H1 (cell line): ENCODE data around the gene EDN1. TPM values are rescaled to one million over a fixed set of nuclear protein-coding genes. Genes with fewer than 3 reads are reported as not detected.

Experiments
- CTCF ChIA-PET: fragments of 300-600 bp; sonication (Branson Sonifier 250); formaldehyde crosslinking; loops from one replicate; lab custom pipeline; 2021; ENCODE audit not compliant: partially characterized antibody; lab: Charles Lee
- POLR2A ChIA-PET: fragments of 300-600 bp; sonication (Branson Sonifier 250); formaldehyde crosslinking; loops from one replicate; lab custom pipeline; 2021; ENCODE audit warnings: inconsistent platforms; ENCODE audit not compliant: partially characterized antibody; lab: Charles Lee
- DNase-seq, 2 experiments: peaks; one replicate each; pipeline versions ENCODE4 v3.0.0 to v3.0.0-alpha.2; 2010 to 2022; ENCODE audit warnings: low spot score in 2 of 2, low read depth in 1 of 2, mixed read lengths in 1 of 2
- FAIRE-seq: peaks from 2 replicates; lab custom pipeline; 2011; peaks lifted over from hg19 to GRCh38; lab: Jason Lieb, UNC
- H2AFZ ChIP-seq: 2 replicates; pipeline ENCODE4 v1.8.1; 2012; ENCODE audit warnings: low read length, inconsistent platforms
- H2AK5ac ChIP-seq: 2 replicates; pipeline ENCODE4 v1.6.1; 2013; ENCODE audit warnings: low read depth, low read length
- H2BK120ac ChIP-seq: replicated peaks from 2 replicates; pipeline ENCODE3; 2013; ENCODE audit warnings: low read depth, low read length, inconsistent platforms
- H2BK12ac ChIP-seq: 2 replicates; pipeline ENCODE4 v1.6.1; 2013; ENCODE audit warnings: low read depth, low read length
- H2BK15ac ChIP-seq: 2 replicates; pipeline ENCODE4 v1.6.1; 2013; ENCODE audit warnings: low read length
- H2BK20ac ChIP-seq: 2 replicates; pipeline ENCODE4 v1.6.1; 2013; ENCODE audit warnings: low read length
- H2BK5ac ChIP-seq: 2 replicates; pipeline ENCODE4 v1.6.1; 2013; ENCODE audit warnings: low read depth, low read length
- H3K14ac ChIP-seq: 2 replicates; pipeline ENCODE4 v1.6.1; 2013; ENCODE audit warnings: inconsistent platforms; ENCODE audit not compliant: insufficient read length
- H3K18ac ChIP-seq: 2 replicates; pipeline ENCODE4 v1.6.1; 2013; ENCODE audit warnings: low read length; ENCODE audit errors: extremely low read depth
- H3K23ac ChIP-seq: 2 replicates; pipeline ENCODE4 v1.6.1; 2013; ENCODE audit warnings: inconsistent platforms; ENCODE audit not compliant: insufficient read length
- H3K23me2 ChIP-seq: 2 replicates; pipeline ENCODE4 v1.6.1; 2013; ENCODE audit warnings: low read depth, low read length
- H3K27ac ChIP-seq: 2 replicates; pipeline ENCODE4 v1.6.1; 2011; ENCODE audit warnings: low read depth, low read length, inconsistent platforms
- H3K27me3 ChIP-seq, 4 experiments: replicated peaks in 1 of 4; 1 replicate in 1 of 4; 2 replicates in 3 of 4; pipeline versions ENCODE4 v1.6.1 to v1.8.1; 2011 to 2013; ENCODE audit warnings: low read length in 3 of 4, mild to moderate bottlenecking in 3 of 4, inconsistent platforms in 2 of 4, mixed read lengths in 2 of 4, moderate library complexity in 1 of 4; ENCODE audit not compliant: control insufficient read depth in 3 of 4, insufficient read depth in 3 of 4; ENCODE audit errors: extremely low read depth in 1 of 4
- H3K36me3 ChIP-seq, 4 experiments: 2 replicates each; pipeline versions ENCODE4 v1.6.1 to v1.8.1; 2011 to 2013; ENCODE audit warnings: mild to moderate bottlenecking in 4 of 4, low read length in 3 of 4, moderate library complexity in 2 of 4, control low read depth in 1 of 4, inconsistent platforms in 1 of 4; ENCODE audit not compliant: insufficient read depth in 4 of 4, control insufficient read depth in 2 of 4
- H3K4ac ChIP-seq: replicated peaks from 2 replicates; pipeline ENCODE3; 2013; ENCODE audit warnings: low read length, low read depth, mixed read lengths, inconsistent platforms; ENCODE audit not compliant: insufficient read length
- H3K4me1 ChIP-seq, 4 experiments: replicated peaks in 1 of 4; 1 replicate in 1 of 4; 2 replicates in 3 of 4; pipeline versions ENCODE4 v1.6.1 to v1.8.1; 2011 to 2013; ENCODE audit warnings: low read length in 3 of 4, inconsistent platforms in 2 of 4, mixed read lengths in 1 of 4; ENCODE audit not compliant: insufficient read depth in 4 of 4, control insufficient read depth in 3 of 4
- H3K4me2 ChIP-seq, 2 experiments: 2 replicates each; pipeline versions ENCODE4 v1.6.1 to v1.8.1; 2011 to 2013; ENCODE audit warnings: low read depth in 2 of 2, low read length in 2 of 2, control low read depth in 1 of 2, inconsistent platforms in 1 of 2, mild to moderate bottlenecking in 1 of 2; ENCODE audit not compliant: insufficient read depth in 1 of 2
- H3K4me3 ChIP-seq, 4 experiments: fragments of 200-600, 300-600 bp in 1 of 4; sonication (generic), shearing (Covaris generic), sonication (Bioruptor Twin) in 1 of 4; 2 replicates each; pipeline versions ENCODE4 v1.5.1 to v1.8.1; 2011 to 2016; ENCODE audit warnings: low read length in 4 of 4, low read depth in 3 of 4, control low read depth in 2 of 4, inconsistent platforms in 2 of 4, mild to moderate bottlenecking in 2 of 4, mixed read lengths in 1 of 4, moderate library complexity in 1 of 4; ENCODE audit not compliant: insufficient read depth in 2 of 4; ENCODE audit errors: extremely low read depth in 1 of 4
- H3K56ac ChIP-seq: replicated peaks from 2 replicates; pipeline ENCODE3; 2013; ENCODE audit warnings: low read depth, mild to moderate bottlenecking, mixed read lengths, low read length, inconsistent platforms; ENCODE audit not compliant: insufficient read length
- H3K79me1 ChIP-seq: 2 replicates; pipeline ENCODE4 v1.6.1; 2013; ENCODE audit warnings: low read depth, low read length, control low read depth
- H3K79me2 ChIP-seq, 2 experiments: 2 replicates each; pipeline versions ENCODE4 v1.6.1 to v1.8.1; 2012 to 2013; ENCODE audit warnings: low read length in 2 of 2, mild to moderate bottlenecking in 2 of 2, inconsistent platforms in 1 of 2; ENCODE audit not compliant: insufficient read depth in 2 of 2, control insufficient read depth in 1 of 2
- H3K9ac ChIP-seq, 4 experiments: replicated peaks in 1 of 4; 1 replicate in 1 of 4; 2 replicates in 3 of 4; pipeline versions ENCODE4 v1.6.1 to v1.8.1; 2011 to 2013; ENCODE audit warnings: low read depth in 3 of 4, low read length in 3 of 4, control low read depth in 2 of 4, mild to moderate bottlenecking in 2 of 4, moderate library complexity in 2 of 4, inconsistent platforms in 1 of 4; ENCODE audit errors: extremely low read depth in 1 of 4
- H3K9me3 ChIP-seq, 2 experiments: 2 replicates each; pipeline versions ENCODE4 v1.6.1 to v1.8.1; 2012 to 2013; ENCODE audit warnings: mild to moderate bottlenecking in 2 of 2, moderate library complexity in 2 of 2, control low read depth in 1 of 2, inconsistent platforms in 1 of 2, low read depth in 1 of 2, low read length in 1 of 2, mixed read lengths in 1 of 2; ENCODE audit not compliant: insufficient read depth in 2 of 2
- H4K20me1 ChIP-seq, 2 experiments: replicated peaks in 1 of 2; 2 replicates each; pipeline versions ENCODE3 to v1.8.1; 2011 to 2013; ENCODE audit warnings: inconsistent platforms in 2 of 2, low read length in 2 of 2, mild to moderate bottlenecking in 1 of 2; ENCODE audit not compliant: insufficient read depth in 2 of 2, control insufficient read depth in 1 of 2
- H4K5ac ChIP-seq: 2 replicates; pipeline ENCODE4 v1.6.1; 2013; ENCODE audit warnings: low read length, low read depth, mixed read lengths, inconsistent platforms; ENCODE audit not compliant: insufficient read length
- H4K8ac ChIP-seq: 2 replicates; pipeline ENCODE4 v1.8.0; 2013; ENCODE audit warnings: mild to moderate bottlenecking, moderate library complexity, low read length, inconsistent platforms; ENCODE audit not compliant: insufficient read depth; ENCODE audit errors: extremely low read depth
- H4K91ac ChIP-seq: replicated peaks from 2 replicates; pipeline ENCODE3; 2013; ENCODE audit warnings: low read length, mixed read lengths, inconsistent platforms; ENCODE audit not compliant: insufficient read length
- SP1 ChIP-seq: IDR thresholded peaks from 2 replicates; pipeline ENCODE4 v1.6.1; 2011; ENCODE audit warnings: low read depth, low read length
- WGBS, 2 experiments: shearing (Covaris generic) in 1 of 2; methylation state at CpG; one replicate each; pipeline versions ENCODE4 v1.1.6 to v1.1.7; 2013 to 2015; ENCODE audit warnings: low lambda C conversion rate in 2 of 2, mixed read lengths in 2 of 2, inconsistent platforms in 1 of 2, low coverage in 1 of 2, missing lambda C conversion rate in 1 of 2; ENCODE audit not compliant: insufficient replicate concordance in 2 of 2, insufficient coverage in 1 of 2, insufficient read length in 1 of 2; ENCODE audit errors: extremely low coverage in 1 of 2, missing lambda C conversion rate in 1 of 2; 5-methylcytosine and 5-hydroxymethylcytosine counted together
- polyA plus RNA-seq, 7 experiments: library from polyadenylated mRNA; depleted of rRNA in 3 of 7; stranded (reverse) in 5 of 7; unstranded in 2 of 7; fragments of >200 nt in 5 of 7; fragments of 200-250 nt in 2 of 7; gene quantifications; 1 replicate in 5 of 7; 2 replicates in 1 of 7; 4 replicates in 1 of 7; pipeline versions ENCODE4 v1.2.1 to v1.2.3, GENCODE V29; 2011 to 2013; ENCODE audit warnings: missing spikeins in 2 of 7, mixed read lengths in 2 of 7
- total RNA-seq: library from RNA; stranded (reverse); fragmentation: NEBNext Ultra II Directional; extraction: Animal tissue kit (Norgen Biotek cat#: 25700); gene quantifications from 2 replicates; pipeline ENCODE4 v1.2.1, GENCODE V29; 2021

The EDN1 gene
- total and polyA plus RNA-seq, 2 of the 8 experiments (the other 6 are each of a cell fraction or from before 2014, with no cell fraction given) = 0.23 to 1.1 TPM

DNA sequence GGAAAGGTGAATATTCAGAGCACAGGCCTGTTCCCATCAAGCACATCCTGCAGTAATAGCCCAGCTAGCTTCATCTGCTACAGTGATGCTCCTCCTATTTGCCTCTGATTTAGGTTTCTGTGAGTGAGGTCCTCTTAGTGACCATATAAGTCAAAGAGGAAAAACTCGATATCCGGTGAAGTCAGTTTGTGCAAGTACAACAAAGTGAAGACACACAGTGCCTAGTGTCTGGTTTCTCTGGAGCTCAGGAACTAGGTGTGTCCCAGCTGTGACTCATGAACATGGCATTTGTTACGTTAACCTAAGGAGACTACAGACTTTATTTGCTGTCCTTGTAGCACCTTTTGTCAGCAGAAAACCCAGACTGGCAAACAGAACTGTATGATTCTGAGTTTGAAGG is 33.9 kb downstream of the EDN1 start:
- H3K9me3 ChIP-seq = peaks cover 0 to under 1% of the 10 kb centered on the region in 2 experiments; a peak in 2 of 4 replicates
- TF ChIP-seq SP1 = no peak
- FAIRE-seq (no peak), DNase-seq (no peak)
- H3K4ac ChIP-seq = no peak overlapping the region
- no peak overlapping the region for H2AK5ac ChIP-seq
- H3K18ac ChIP-seq = peak overlapping the region; percentile 1; the same call in 1 of the 2 replicates
- H3K23me2 ChIP-seq = no peaks in the 10 kb centered on the region; the same call in 1 of the 2 replicates
- H4K20me1 ChIP-seq = no peaks in the 10 kb centered on the region
- no peak overlapping the region for H3K9ac ChIP-seq
- H4K91ac ChIP-seq = peak overlapping the region; percentile 36
- H2AFZ ChIP-seq = no peak overlapping the region
- H2BK20ac ChIP-seq = peak overlapping the region; percentile 62; the same call in 1 of the 2 replicates
- WGBS, 2 experiments = 79% methylated on average over 3 of the region's 3 CpGs; no CpG with 5 or more reads in 1 of the 2 experiments
- H4K5ac ChIP-seq = peak overlapping the region; percentile 30
- no peak overlapping the region for H2BK120ac ChIP-seq
- no peak overlapping the region for H3K27ac ChIP-seq
- no peaks in the 10 kb centered on the region for H3K79me1 ChIP-seq
- H3K27me3 ChIP-seq = peaks cover 0 to 3% (median 0%) of the 10 kb centered on the region in 4 experiments; a peak in 1 of 7 replicates
- no peak overlapping the region for H3K4me2 ChIP-seq
- H3K4me3 ChIP-seq = no peak overlapping the region
- peaks cover 1 to 26% (median 18%) of the 10 kb centered on the region in 4 experiments; a peak in 6 of 7 replicates for H3K4me1 ChIP-seq
- no peak overlapping the region for H3K56ac ChIP-seq
- H3K79me2 ChIP-seq = no peaks in the 10 kb centered on the region
- H3K14ac ChIP-seq = no peak overlapping the region
- H2BK12ac ChIP-seq = no peak overlapping the region; the same call in 1 of the 2 replicates
- H3K36me3 ChIP-seq = no peaks in the 10 kb centered on the region
- POLR2A ChIA-PET = no interaction called here
- H4K8ac ChIP-seq = no peak overlapping the region
- CTCF ChIA-PET = interaction anchor here (0.7 to 2.7 kb wide), 8 partner anchors 23 to 1272 kb away, joined by 3 to 11 read pairs (median 4); partner anchors contain the start of gene EDN1
- no peak overlapping the region for H2BK15ac ChIP-seq
- H2BK5ac ChIP-seq = 0 out of 2 replicates have a peak overlapping the region, but pooled peaks have one; percentile 2
- no peak overlapping the region for H3K23ac ChIP-seq
